Lower leg skin (tissue), 4 donors: ENCODE data around the gene LIPG. TPM values are rescaled to one million over a fixed set of nuclear protein-coding genes. Genes with fewer than 3 reads are reported as not detected.

Experiments used
- DNase-seq, 2 donors: peaks; one replicate each; pipeline ENCODE4 v3.0.0-alpha.2; 2019; ENCODE audit warnings: low spot score in 2 of 2
- H3K4me3 ChIP-seq: fragments of 200-600 bp; sonication (generic); 2 replicates; pipeline ENCODE4 v1.5.1; 2017; ENCODE audit warnings: mild to moderate bottlenecking, low read depth; ENCODE audit not compliant: poor library complexity, severe bottlenecking
- POLR2A ChIP-seq, 2 donors: fragments of 450-650 bp; IDR thresholded peaks; one replicate each; pipeline ENCODE4 v1.6.1; 2016 to 2017; ENCODE audit warnings: antibody characterized with exemption in 2 of 2, mild to moderate bottlenecking in 1 of 2, moderate library complexity in 1 of 2
- WGBS, 2 donors: methylation state at CpG; one replicate each; pipeline ENCODE4 v1.1.5; 2018; 5-methylcytosine and 5-hydroxymethylcytosine counted together
- intact Hi-C: fragments of 100-400 bp; cut with DNase I; formaldehyde crosslinking; loops from one replicate; pipeline ENCODE4 v1.15.0; 2023; ENCODE audit warnings: low total_unique reads
- total RNA-seq, 4 donors: library from RNA; depleted of rRNA; stranded (reverse); fragments of >200 nt; gene quantifications; one replicate each; pipeline ENCODE4 v1.1.0, GENCODE V29; 2016
- TF ChIP-seq, protein P1 (sequence below), 3 donors: fragments of 450-650 bp; IDR thresholded peaks; one replicate each; pipeline ENCODE4 v1.5.1; 2016; ENCODE audit warnings: antibody characterized with exemption in 3 of 3, mild to moderate bottlenecking in 3 of 3, moderate library complexity in 2 of 3

LIPG gene
- total RNA-seq, 4 donors from 2014 or later: 0.23 to 3.6 (median 2.0) TPM

DNA sequence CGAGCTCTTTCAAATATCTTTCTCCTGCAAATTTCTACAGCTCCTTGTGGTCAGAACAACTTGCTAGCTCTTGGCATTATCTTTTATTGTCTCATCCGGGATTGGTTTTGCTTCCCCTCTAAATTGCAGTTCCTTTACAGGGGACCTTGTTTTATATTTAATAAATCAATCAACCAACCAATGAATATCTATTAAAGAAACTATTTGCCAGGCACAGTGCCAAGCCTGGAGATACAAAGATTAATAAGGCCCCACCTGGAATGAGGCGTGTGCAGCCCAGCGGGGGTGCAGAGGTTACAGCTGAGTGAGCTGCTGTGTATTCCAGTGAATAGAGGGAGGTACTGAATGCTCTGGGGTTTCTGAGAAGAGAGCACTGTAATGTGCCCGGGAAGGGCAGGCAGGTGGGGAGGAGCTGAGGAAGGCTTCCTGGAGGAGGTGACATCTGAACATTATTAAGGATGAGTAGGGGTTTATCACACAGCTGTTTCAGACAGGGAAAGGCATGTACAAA is 51.8 kb downstream of the LIPG start:
- no peak for TF ChIP-seq POLR2A (IDR thresholded peaks at IDR 0.05)
- TF ChIP-seq, protein P1, sequence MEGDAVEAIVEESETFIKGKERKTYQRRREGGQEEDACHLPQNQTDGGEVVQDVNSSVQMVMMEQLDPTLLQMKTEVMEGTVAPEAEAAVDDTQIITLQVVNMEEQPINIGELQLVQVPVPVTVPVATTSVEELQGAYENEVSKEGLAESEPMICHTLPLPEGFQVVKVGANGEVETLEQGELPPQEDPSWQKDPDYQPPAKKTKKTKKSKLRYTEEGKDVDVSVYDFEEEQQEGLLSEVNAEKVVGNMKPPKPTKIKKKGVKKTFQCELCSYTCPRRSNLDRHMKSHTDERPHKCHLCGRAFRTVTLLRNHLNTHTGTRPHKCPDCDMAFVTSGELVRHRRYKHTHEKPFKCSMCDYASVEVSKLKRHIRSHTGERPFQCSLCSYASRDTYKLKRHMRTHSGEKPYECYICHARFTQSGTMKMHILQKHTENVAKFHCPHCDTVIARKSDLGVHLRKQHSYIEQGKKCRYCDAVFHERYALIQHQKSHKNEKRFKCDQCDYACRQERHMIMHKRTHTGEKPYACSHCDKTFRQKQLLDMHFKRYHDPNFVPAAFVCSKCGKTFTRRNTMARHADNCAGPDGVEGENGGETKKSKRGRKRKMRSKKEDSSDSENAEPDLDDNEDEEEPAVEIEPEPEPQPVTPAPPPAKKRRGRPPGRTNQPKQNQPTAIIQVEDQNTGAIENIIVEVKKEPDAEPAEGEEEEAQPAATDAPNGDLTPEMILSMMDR (IDR thresholded peaks at IDR 0.05): no peak
- WGBS, 2 donors: 33 to 34% methylated on average over 5 of the region's 5 CpGs
- intact Hi-C loops: no loop called here
- peak in 1 of 2 donors; percentile 23 for DNase-seq
- H3K4me3 ChIP-seq: no peak overlapping the region

DNA sequence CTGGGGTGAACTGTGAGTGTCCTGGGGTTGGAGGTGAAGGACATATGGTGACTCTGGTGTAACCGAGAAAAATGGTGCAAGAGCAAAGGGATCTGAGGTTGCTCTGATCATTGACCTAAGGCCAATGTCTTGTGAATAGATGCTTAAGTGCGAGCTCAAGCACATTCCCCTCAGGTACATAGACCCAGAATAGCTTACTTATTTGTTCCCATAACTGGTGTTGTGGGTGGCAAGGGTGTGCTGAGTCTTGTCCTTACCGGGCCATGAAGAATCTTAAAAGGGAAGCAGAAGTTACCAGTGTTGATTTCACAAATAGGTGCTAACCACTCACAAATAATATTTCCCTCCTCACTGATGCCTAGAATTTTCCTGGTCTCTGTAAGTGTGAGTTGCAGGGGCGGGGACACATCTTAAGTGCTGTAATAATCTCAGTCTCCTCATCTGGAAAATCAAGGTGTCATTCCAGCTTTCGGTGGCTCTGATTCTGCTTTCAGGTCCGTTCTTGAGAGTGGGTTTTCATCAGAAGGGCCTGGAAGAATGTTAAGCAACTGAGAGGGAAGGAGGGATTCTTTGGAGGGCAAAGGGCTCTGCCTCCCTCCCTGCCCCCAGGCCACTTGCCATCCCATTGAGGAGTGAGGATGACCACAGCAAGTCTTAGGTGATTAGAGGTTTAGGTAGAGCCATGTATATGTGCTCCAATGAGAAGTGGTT is 54.9 kb downstream of the LIPG start:
- 90 to 94% methylated on average over 6 of the region's 6 CpGs for WGBS, 2 donors
- intact Hi-C loops: no loop called here
- peak in 1 of 2 donors; percentile 59 for DNase-seq
- no peak overlapping the region for H3K4me3 ChIP-seq
- TF ChIP-seq, protein P1 (IDR thresholded peaks at IDR 0.05): no peak
- TF ChIP-seq POLR2A (IDR thresholded peaks at IDR 0.05): no peak

GRCh38 chr18:49617329-49617695 is 55.5 kb downstream of the LIPG start:
- TF ChIP-seq POLR2A (IDR thresholded peaks at IDR 0.05): no peak
- TF ChIP-seq, protein P1 (IDR thresholded peaks at IDR 0.05): no peak
- WGBS, 2 donors: 81 to 83% methylated on average over 3 of the region's 3 CpGs
- H3K4me3 ChIP-seq: no peak overlapping the region
- no peak for DNase-seq
- intact Hi-C loops: no loop called here

GRCh38 chr18:49617865-49618264 is 56.0 kb downstream of the LIPG start:
- DNase-seq: no peak
- WGBS, 2 donors: 72 to 74% methylated on average over 2 of the region's 2 CpGs

DNA sequence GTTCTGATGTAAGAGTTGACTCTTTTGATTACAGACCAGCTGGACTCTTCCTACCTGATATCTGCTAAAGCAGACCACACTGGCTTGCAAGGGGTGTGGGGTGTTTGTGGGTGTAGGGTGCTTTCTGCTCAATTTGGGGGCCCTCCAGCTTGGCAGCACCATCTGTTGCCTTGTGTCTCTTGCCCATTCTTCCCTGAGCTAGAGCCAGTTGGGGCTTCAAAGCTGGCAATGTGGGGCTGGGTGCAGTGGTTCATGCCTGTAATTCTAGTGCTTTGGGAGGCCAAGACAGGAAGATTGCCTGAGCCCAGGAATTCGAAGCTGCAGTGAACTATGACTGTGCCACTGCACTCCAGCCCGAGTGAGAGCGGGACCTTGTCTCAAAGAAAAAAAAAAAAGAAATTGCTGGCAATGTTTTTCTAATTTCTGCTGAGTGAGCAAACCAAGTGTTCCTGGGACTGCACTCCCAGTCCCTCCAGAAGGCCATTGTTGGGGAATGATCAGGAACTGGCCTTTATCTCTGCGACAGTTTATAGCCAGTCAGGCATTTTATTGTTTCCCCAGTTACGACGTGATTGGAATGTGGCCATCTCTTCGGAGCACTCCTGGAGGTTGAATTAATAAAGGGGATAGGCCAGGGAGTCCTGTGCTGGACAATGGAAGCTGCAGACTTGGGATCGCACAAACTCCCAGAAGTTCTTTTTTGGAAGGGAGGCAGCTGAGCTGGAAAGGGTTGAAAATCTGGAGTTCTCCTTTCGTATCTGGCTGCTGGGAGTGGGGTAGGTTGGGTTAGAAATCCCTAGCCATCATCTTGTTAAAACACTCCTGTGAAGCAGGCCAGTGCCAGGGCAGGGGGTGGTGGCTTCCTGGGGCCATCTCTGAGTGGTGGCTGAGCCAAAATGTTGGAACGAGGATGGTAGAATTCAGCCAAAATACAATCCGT is 57.2 kb downstream of the LIPG start:
- intact Hi-C loops: no loop called here
- H3K4me3 ChIP-seq: no peak overlapping the region
- peak in 1 of 2 donors; percentile 17 for DNase-seq
- 48% methylated on average over 11 of the region's 11 CpGs for WGBS, 2 donors
- TF ChIP-seq, protein P1 (IDR thresholded peaks at IDR 0.05): no peak
- TF ChIP-seq POLR2A (IDR thresholded peaks at IDR 0.05): no peak

More at GRCh38 chr18:49617865-49618264, 56.0 kb downstream of the LIPG start:
- no peak overlapping the region for H3K4me3 ChIP-seq
- TF ChIP-seq, protein P1 (IDR thresholded peaks at IDR 0.05): no peak
- TF ChIP-seq POLR2A (IDR thresholded peaks at IDR 0.05): no peak
- intact Hi-C loops: no loop called here
